HCT116 (cell line): ENCODE data around the gene CCDC24. TPM values are rescaled to one million over a fixed set of nuclear protein-coding genes. Genes with fewer than 3 reads are reported as not detected.

ENCODE experiments used
- ATAC-seq: fragments of 200-7000 bp; cut with Tn5 transposase; 2 replicates; pipeline ENCODE4 v1.9.1; 2020; ENCODE audit warnings: mild to moderate bottlenecking, moderate library complexity
- BruUV-seq: library from RNA; stranded (reverse); fragments of 400-500 nt; replicated peaks from 2 replicates; lab custom pipeline; 2021; lab: Mats Ljungman, UMichigan
- CTCF ChIA-PET: fragments of 300-600 bp; sonication (Branson Sonifier 250); formaldehyde crosslinking; loops from one replicate; lab custom pipeline; 2021; ENCODE audit warnings: antibody characterized with exemption; lab: Charles Lee
- POLR2A ChIA-PET: fragments of 300-600, 350-600 bp; sonication (Branson Sonifier 250); formaldehyde crosslinking; loops from one replicate; lab custom pipeline; 2021; ENCODE audit warnings: antibody characterized with exemption; lab: Charles Lee
- RAD21 ChIA-PET, 2 experiments: fragments of 300-600 bp; sonication (Branson Sonifier 250); formaldehyde crosslinking; loops; one replicate each; lab custom pipeline; 2023; ENCODE audit warnings: low total read pairs in 2 of 2; ENCODE audit not compliant: uncharacterized antibody in 2 of 2, unreplicated experiment in 2 of 2, low non-redundant PET in 1 of 2; lab: Charles Lee
- DNase-seq: peaks from one replicate; pipeline ENCODE4 v3.0.0-alpha.2; 2010; ENCODE audit warnings: low read depth, low spot score
- H2AFZ ChIP-seq: fragments of 200-600 bp; shearing (Covaris generic), sonication (generic); 2 replicates; pipeline ENCODE4 v1.6.1; 2017; ENCODE audit warnings: low read depth, mixed run types, mixed read lengths, antibody characterized with exemption, low read length; ENCODE audit not compliant: poor library complexity, severe bottlenecking
- H3K27ac ChIP-seq: 2 replicates; pipeline ENCODE4 v1.5.1; 2012; ENCODE audit warnings: low read depth, low read length
- H3K27me3 ChIP-seq: fragments of 200-600 bp; sonication (generic); 2 replicates; pipeline ENCODE4 v1.6.1; 2016; ENCODE audit warnings: mixed run types, low read length, mixed read lengths; ENCODE audit not compliant: insufficient read depth
- H3K36me3 ChIP-seq, 2 experiments: fragments of 200-500 bp in 1 of 2; fragments of 200-600 bp in 1 of 2; sonication (Bioruptor generic) in 1 of 2; sonication (generic) in 1 of 2; 2 replicates each; pipeline versions ENCODE4 v1.5.1 to v1.6.1; 2014 to 2016; ENCODE audit warnings: low read length in 2 of 2, inconsistent platforms in 1 of 2, mixed read lengths in 1 of 2, mixed run types in 1 of 2; ENCODE audit not compliant: insufficient read depth in 2 of 2, control insufficient read depth in 1 of 2
- H3K4me1 ChIP-seq, 2 experiments: fragments of 200-600 bp in 1 of 2; sonication (generic) in 1 of 2; 2 replicates each; pipeline versions ENCODE4 v1.5.1 to v1.6.1; 2012 to 2017; ENCODE audit warnings: low read length in 2 of 2, inconsistent platforms in 1 of 2, mild to moderate bottlenecking in 1 of 2, mixed read lengths in 1 of 2, mixed run types in 1 of 2, moderate library complexity in 1 of 2; ENCODE audit not compliant: insufficient read depth in 2 of 2, control insufficient read depth in 1 of 2
- H3K4me2 ChIP-seq: fragments of 200-600 bp; sonication (generic); 2 replicates; pipeline ENCODE4 v1.6.1; 2017; ENCODE audit warnings: mixed run types, low read length, mixed read lengths
- H3K4me3 ChIP-seq, 2 experiments: fragments of 200-600 bp in 1 of 2; sonication (generic) in 1 of 2; replicated peaks in 1 of 2; 2 replicates each; pipeline ENCODE4 v1.5.1; 2011 to 2016; ENCODE audit warnings: low read length in 2 of 2, control low read depth in 1 of 2, low read depth in 1 of 2, mild to moderate bottlenecking in 1 of 2, mixed read lengths in 1 of 2, mixed run types in 1 of 2
- H3K79me2 ChIP-seq: fragments of 200-600 bp; sonication (generic); 2 replicates; pipeline ENCODE4 v1.6.1; 2017; ENCODE audit warnings: mild to moderate bottlenecking, mixed run types, low read length, moderate library complexity, mixed read lengths; ENCODE audit not compliant: insufficient read depth
- H3K9ac ChIP-seq: fragments of 200-600 bp; sonication (generic); 2 replicates; pipeline ENCODE4 v1.6.1; 2016; ENCODE audit warnings: low read length, mixed read lengths
- H3K9me2 ChIP-seq: fragments of 200-600 bp; sonication (generic), shearing (Covaris generic); 2 replicates; pipeline ENCODE4 v1.6.1; 2017; ENCODE audit warnings: mixed run types, mild to moderate bottlenecking, moderate library complexity; ENCODE audit not compliant: insufficient read depth
- H3K9me3 ChIP-seq, 2 experiments: fragments of 200-500 bp in 1 of 2; fragments of 200-600 bp in 1 of 2; sonication (Bioruptor generic) in 1 of 2; sonication (generic) in 1 of 2; 2 replicates each; pipeline ENCODE4 v1.6.1; 2014 to 2017; ENCODE audit warnings: low read length in 2 of 2, mixed read lengths in 2 of 2, inconsistent platforms in 1 of 2, low read depth in 1 of 2, mild to moderate bottlenecking in 1 of 2, mixed run types in 1 of 2, moderate library complexity in 1 of 2; ENCODE audit not compliant: control insufficient read depth in 1 of 2, insufficient read depth in 1 of 2
- H4K20me1 ChIP-seq: fragments of 200-600 bp; sonication (generic), shearing (Covaris generic); 2 replicates; pipeline ENCODE4 v1.6.1; 2017; ENCODE audit warnings: mixed run types, mild to moderate bottlenecking, moderate library complexity; ENCODE audit not compliant: insufficient read depth
- EZH2phosphoT487 ChIP-seq: fragments of 200-600 bp; IDR thresholded peaks from 2 replicates; pipeline ENCODE4 v1.6.1; 2018; ENCODE audit warnings: antibody characterized with exemption, borderline replicate concordance
- FOSL1 ChIP-seq: IDR thresholded peaks from 2 replicates; pipeline ENCODE4 v1.6.1; 2012; ENCODE audit warnings: low read depth
- POLR2A ChIP-seq: IDR thresholded peaks from 2 replicates; pipeline ENCODE4 v1.7.0; 2011; ENCODE audit warnings: borderline replicate concordance; ENCODE audit not compliant: insufficient read depth, insufficient read length; ENCODE audit errors: extremely low read depth
- POLR2AphosphoS5 ChIP-seq: IDR thresholded peaks from 2 replicates; pipeline ENCODE4 v1.6.1; 2011; ENCODE audit warnings: mild to moderate bottlenecking, low read depth, low read length, moderate library complexity
- SIN3A ChIP-seq: IDR thresholded peaks from 2 replicates; pipeline ENCODE4 v1.6.1; 2012; ENCODE audit warnings: low read depth
- TCF7L2 ChIP-seq: IDR thresholded peaks from 2 replicates; pipeline ENCODE4 v1.7.0; 2011; ENCODE audit warnings: borderline replicate concordance, inconsistent platforms; ENCODE audit not compliant: insufficient read depth, insufficient read length; ENCODE audit errors: extremely low read depth
- YY1 ChIP-seq: IDR thresholded peaks from 2 replicates; pipeline ENCODE4 v1.6.1; 2011; ENCODE audit warnings: low read length, low read depth, moderate library complexity, mild to moderate bottlenecking; ENCODE audit not compliant: insufficient replicate concordance; ENCODE audit errors: extremely low read depth
- ZFX ChIP-seq: fragments of 450-650 bp; IDR thresholded peaks from 2 replicates; pipeline ENCODE4 v1.6.1; 2017
- ZNF274 ChIP-seq: fragments of 200-500 bp; sonication (Bioruptor generic); IDR thresholded peaks from 2 replicates; pipeline ENCODE4 v1.6.1; 2014; ENCODE audit warnings: mild to moderate bottlenecking, low read depth, low read length, inconsistent platforms
- intact Hi-C: fragments of 100-400 bp; cut with micrococcal nuclease; formaldehyde crosslinking; loops from 2 replicates; pipeline ENCODE4 v1.10.0; 2022
- total RNA-seq: library from RNA; stranded (reverse); gene quantifications from one replicate; pipeline ENCODE4 v1.2.1, GENCODE V29; 2021; ENCODE audit not compliant: unreplicated experiment
- TF ChIP-seq, protein P1 (sequence below): IDR thresholded peaks from 2 replicates; pipeline ENCODE4 v1.6.1; 2012
- TF ChIP-seq, protein P2 (sequence below): IDR thresholded peaks from 2 replicates; pipeline ENCODE4 v1.6.1; 2012; ENCODE audit warnings: low read depth
- TF ChIP-seq, protein P3 (sequence below): IDR thresholded peaks from 2 replicates; pipeline ENCODE4 v1.6.1; 2011; ENCODE audit warnings: mild to moderate bottlenecking, low read length, moderate library complexity; ENCODE audit not compliant: insufficient replicate concordance; ENCODE audit errors: extremely low read depth

CCDC24 gene
- total RNA-seq, 1 experiment from 2014 or later: 23.3 TPM

DNA sequence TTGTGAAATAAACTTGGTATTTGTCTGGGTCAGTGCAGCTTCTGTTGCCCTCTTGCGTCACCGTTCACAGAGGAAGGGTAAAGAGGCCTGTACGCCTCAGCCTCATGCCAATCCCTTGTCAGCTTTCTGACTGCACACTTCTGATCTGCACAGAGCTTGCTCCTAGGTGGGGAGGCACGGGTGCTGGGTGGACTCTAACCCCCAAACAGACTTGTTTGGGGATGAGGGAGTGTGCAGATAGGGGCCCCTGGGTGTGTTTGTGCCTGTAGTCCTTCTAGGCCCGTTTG lies 13.2 kb upstream of the CCDC24 start:
- RAD21 ChIA-PET: no interaction called here
- H4K20me1 ChIP-seq: no peaks in the 10 kb centered on the region
- ATAC-seq (no peak), DNase-seq (no peak)
- peak overlapping the region; percentile 87 for H3K4me2 ChIP-seq
- no peaks in the 10 kb centered on the region for H3K9me2 ChIP-seq
- H3K36me3 ChIP-seq: peaks cover 7 to 38% of the 10 kb centered on the region in 2 experiments; a peak in 3 of 4 replicates
- peak overlapping the region; percentile 81 for H3K27ac ChIP-seq
- H3K9me3 ChIP-seq: no peaks in the 10 kb centered on the region
- peak overlapping the region; percentile 77 for H3K9ac ChIP-seq
- POLR2A ChIA-PET: interaction anchor here (0.6 kb wide), 1 partner anchor 331 kb away, joined by 3 read pairs; no protein-coding TSS in a partner anchor
- peak overlapping the region; percentile 71 to 73 for H3K4me3 ChIP-seq
- H2AFZ ChIP-seq: no peak overlapping the region
- CTCF ChIA-PET: interaction anchor here (1.3 kb wide), 1 partner anchor 70 kb away, joined by 3 read pairs; no protein-coding TSS in a partner anchor
- BruUV-seq: no TSS peak
- intact Hi-C loops: no loop called here
- H3K79me2 ChIP-seq: peaks cover 79% of the 10 kb centered on the region
- TF ChIP-seq EZH2phosphoT487: no peak
- no peak for TF ChIP-seq POLR2AphosphoS5
- TF ChIP-seq FOSL1: no peak
- TF ChIP-seq, all 23 proteins: peak for 0
- H3K27me3 ChIP-seq: no peaks in the 10 kb centered on the region
- H3K4me1 ChIP-seq: peaks cover 21 to 58% of the 10 kb centered on the region in 2 experiments

DNA sequence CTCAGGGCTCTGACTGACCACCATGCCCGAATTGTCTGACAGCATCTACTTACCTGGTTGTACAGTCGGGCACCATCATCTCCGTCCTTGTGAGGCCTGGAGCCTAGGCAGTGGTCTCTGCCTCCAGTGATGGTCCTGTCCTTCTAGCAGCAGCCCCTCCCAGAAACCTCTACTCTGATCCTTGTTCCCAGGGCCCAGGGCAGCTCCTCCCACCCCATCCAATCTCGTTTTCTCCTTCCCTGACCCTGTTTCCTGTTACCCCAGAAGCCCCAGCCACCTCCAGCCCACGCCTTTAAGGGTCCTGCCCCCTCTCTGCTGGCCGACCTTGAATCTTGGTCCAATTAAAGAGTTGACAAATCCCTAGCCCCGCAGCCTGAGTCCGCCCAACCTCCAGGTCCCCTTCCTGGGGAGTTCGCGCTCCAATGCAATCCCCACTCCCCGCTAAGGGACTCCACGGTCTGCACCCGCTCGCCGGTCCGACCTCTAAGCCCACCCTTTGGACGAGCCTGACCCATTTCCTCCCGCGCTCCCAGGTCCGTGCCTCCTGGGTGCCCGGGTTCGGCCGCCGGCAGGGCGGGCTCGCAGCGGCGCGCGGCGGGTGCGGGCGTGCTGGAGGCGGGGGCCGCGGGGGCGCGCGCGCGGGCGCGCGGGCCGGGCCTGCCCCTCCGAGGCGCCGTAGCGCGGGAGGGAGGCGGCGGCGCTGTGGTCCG lies 12.7 kb upstream of the CCDC24 start, which contains the start of gene B4GALT2:
TSS of gene B4GALT2 (plus strand) at position 660 of the 710 bp plus-strand sequence. CDS start 1,951 bp downstream, outside the sequence.
- no peak for DNase-seq
- H3K4me1 ChIP-seq: peaks cover 19 to 53% of the 10 kb centered on the region in 2 experiments
- no TSS peak for BruUV-seq
- RAD21 ChIA-PET: no interaction called here
- POLR2A ChIA-PET: interaction anchor here (0.6 kb wide), 1 partner anchor 331 kb away, joined by 3 read pairs; no protein-coding TSS in a partner anchor
- peak within 1 kb of the TSS; percentile 81 for H3K27ac ChIP-seq
- H3K27me3 ChIP-seq: no peaks in the 10 kb centered on the region
- H3K4me2 ChIP-seq: peak within 1 kb of the TSS; percentile 87
- H4K20me1 ChIP-seq: no peaks in the 10 kb centered on the region
- H3K9me3 ChIP-seq: no peaks in the 10 kb centered on the region
- no peaks in the 10 kb centered on the region for H3K9me2 ChIP-seq
- TF ChIP-seq SIN3A (no peak), TCF7L2 (no peak), ZFX (no peak), YY1 (no peak), POLR2A (peak; percentile 21), ZNF274 (no peak), POLR2AphosphoS5 (peak; percentile 45; the same call in 1 of the 2 replicates)
- TF ChIP-seq, protein P1, sequence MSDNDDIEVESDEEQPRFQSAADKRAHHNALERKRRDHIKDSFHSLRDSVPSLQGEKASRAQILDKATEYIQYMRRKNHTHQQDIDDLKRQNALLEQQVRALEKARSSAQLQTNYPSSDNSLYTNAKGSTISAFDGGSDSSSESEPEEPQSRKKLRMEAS: no peak
- TF ChIP-seq, protein P2, sequence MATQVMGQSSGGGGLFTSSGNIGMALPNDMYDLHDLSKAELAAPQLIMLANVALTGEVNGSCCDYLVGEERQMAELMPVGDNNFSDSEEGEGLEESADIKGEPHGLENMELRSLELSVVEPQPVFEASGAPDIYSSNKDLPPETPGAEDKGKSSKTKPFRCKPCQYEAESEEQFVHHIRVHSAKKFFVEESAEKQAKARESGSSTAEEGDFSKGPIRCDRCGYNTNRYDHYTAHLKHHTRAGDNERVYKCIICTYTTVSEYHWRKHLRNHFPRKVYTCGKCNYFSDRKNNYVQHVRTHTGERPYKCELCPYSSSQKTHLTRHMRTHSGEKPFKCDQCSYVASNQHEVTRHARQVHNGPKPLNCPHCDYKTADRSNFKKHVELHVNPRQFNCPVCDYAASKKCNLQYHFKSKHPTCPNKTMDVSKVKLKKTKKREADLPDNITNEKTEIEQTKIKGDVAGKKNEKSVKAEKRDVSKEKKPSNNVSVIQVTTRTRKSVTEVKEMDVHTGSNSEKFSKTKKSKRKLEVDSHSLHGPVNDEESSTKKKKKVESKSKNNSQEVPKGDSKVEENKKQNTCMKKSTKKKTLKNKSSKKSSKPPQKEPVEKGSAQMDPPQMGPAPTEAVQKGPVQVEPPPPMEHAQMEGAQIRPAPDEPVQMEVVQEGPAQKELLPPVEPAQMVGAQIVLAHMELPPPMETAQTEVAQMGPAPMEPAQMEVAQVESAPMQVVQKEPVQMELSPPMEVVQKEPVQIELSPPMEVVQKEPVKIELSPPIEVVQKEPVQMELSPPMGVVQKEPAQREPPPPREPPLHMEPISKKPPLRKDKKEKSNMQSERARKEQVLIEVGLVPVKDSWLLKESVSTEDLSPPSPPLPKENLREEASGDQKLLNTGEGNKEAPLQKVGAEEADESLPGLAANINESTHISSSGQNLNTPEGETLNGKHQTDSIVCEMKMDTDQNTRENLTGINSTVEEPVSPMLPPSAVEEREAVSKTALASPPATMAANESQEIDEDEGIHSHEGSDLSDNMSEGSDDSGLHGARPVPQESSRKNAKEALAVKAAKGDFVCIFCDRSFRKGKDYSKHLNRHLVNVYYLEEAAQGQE: no peak
- TF ChIP-seq, protein P3, sequence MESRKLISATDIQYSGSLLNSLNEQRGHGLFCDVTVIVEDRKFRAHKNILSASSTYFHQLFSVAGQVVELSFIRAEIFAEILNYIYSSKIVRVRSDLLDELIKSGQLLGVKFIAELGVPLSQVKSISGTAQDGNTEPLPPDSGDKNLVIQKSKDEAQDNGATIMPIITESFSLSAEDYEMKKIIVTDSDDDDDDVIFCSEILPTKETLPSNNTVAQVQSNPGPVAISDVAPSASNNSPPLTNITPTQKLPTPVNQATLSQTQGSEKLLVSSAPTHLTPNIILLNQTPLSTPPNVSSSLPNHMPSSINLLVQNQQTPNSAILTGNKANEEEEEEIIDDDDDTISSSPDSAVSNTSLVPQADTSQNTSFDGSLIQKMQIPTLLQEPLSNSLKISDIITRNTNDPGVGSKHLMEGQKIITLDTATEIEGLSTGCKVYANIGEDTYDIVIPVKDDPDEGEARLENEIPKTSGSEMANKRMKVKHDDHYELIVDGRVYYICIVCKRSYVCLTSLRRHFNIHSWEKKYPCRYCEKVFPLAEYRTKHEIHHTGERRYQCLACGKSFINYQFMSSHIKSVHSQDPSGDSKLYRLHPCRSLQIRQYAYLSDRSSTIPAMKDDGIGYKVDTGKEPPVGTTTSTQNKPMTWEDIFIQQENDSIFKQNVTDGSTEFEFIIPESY: no peak
- TF ChIP-seq, all 23 proteins: peak for 2
- Histone ChIP-seq H3K79me2 (peaks cover 80% of the 10 kb centered on the region), H3K9ac (peak within 1 kb of the TSS; percentile 85), H3K36me3 (peaks cover 6 to 34% of the 10 kb centered on the region in 2 experiments; a peak in 3 of 4 replicates), H2AFZ (no peak within 1 kb of the TSS), H3K4me3 (peak within 1 kb of the TSS; percentile 71 to 81)
- CTCF ChIA-PET: interaction anchor here (1.3 kb wide), 1 partner anchor 69 kb away, joined by 3 read pairs; no protein-coding TSS in a partner anchor
- intact Hi-C loops: no loop called here
- ATAC-seq: peak; percentile 37
